Motor neuron (in vitro differentiated cells): ENCODE measurements around the gene ZNF800. TPM values are rescaled to one million over a fixed set of nuclear protein-coding genes. Genes with fewer than 3 reads are reported as not detected.

ENCODE experiments used
- ATAC-seq, 8 experiments: fragments of 200-7000 bp; cut with Tn5 transposase; replicated peaks in 6 of 8; 2 replicates each; pipeline ENCODE4 v1.8.0; 2021; ENCODE audit warnings: mild to moderate bottlenecking in 8 of 8, moderate library complexity in 8 of 8
- H3K27ac ChIP-seq, 2 donors: fragments of 250-450 bp; sonication (Bioruptor Pico); 2 replicates each; pipeline ENCODE4 v1.9.0; 2021; ENCODE audit warnings: antibody characterized with exemption in 2 of 2, mild to moderate bottlenecking in 2 of 2, moderate library complexity in 1 of 2
- H3K4me1 ChIP-seq, 2 donors: fragments of 250-450 bp; sonication (Bioruptor Pico); replicated peaks in 1 of 2; 2 replicates each; pipeline ENCODE4 v1.6.1; 2021; ENCODE audit warnings: antibody characterized with exemption in 2 of 2, mild to moderate bottlenecking in 2 of 2, moderate library complexity in 1 of 2
- H3K4me3 ChIP-seq, 5 donors: fragments of 250-450 bp; sonication (Bioruptor Pico); 2 replicates each; pipeline ENCODE4 v1.9.0; 2021; ENCODE audit warnings: antibody characterized with exemption in 5 of 5, mild to moderate bottlenecking in 5 of 5, moderate library complexity in 4 of 5
- WGBS, 10 experiments: fragments of 450-650 bp; shearing (Covaris generic); methylation state at CpG; one replicate each; pipeline ENCODE4 v1.0.0; 2022; 5-methylcytosine and 5-hydroxymethylcytosine counted together
- in situ Hi-C, 9 experiments: fragments of 400-800 bp; cut with MboI; loops; one replicate each; pipeline ENCODE4 v1.15.0; 2021; ENCODE audit warnings: low sequenced_read_pairs in 9 of 9, low pct_unique_long_range_greater_than_20kb in 2 of 9; ENCODE audit not compliant: unreplicated experiment in 9 of 9
- total RNA-seq, 8 experiments: library from RNA; unstranded; fragments of 300-600 nt; gene quantifications; 2 replicates each; pipeline versions ENCODE4 v1.2.3 to v1.2.4, GENCODE V29; 2022

ZNF800 gene
- total RNA-seq, 8 experiments from 2014 or later: 13.7 to 32.1 (median 23.5) TPM

DNA sequence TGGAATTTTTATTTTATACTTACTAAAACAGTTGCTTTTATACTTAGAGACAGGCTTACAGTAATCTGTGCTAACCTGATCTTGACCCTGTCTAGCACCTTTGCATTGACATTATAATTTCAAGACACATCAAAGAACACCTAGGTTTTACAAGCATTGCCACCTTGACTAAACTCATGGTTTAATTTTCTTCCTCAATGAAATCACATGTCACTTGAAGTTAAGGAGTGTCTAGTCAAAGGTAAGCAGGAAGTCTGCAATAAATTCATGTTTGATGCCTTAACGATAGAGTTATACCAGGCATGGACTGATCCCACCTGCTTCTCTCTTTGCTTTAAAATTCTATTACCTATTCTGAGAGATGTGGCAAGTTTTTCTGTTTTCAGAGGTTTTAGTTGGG, 62.4 kb downstream of the ZNF800 start:
- no peak overlapping the region for H3K4me3 ChIP-seq
- ATAC-seq: no peak
- H3K27ac ChIP-seq: no peak overlapping the region
- WGBS, 10 experiments: 0 to 100% (median 90%) methylated on average over 1 of the region's 1 CpG; no CpG with 5 or more reads in 5 of the 10 experiments
- in situ Hi-C loops: no loop called here
- no peaks in the 10 kb centered on the region for H3K4me1 ChIP-seq

DNA sequence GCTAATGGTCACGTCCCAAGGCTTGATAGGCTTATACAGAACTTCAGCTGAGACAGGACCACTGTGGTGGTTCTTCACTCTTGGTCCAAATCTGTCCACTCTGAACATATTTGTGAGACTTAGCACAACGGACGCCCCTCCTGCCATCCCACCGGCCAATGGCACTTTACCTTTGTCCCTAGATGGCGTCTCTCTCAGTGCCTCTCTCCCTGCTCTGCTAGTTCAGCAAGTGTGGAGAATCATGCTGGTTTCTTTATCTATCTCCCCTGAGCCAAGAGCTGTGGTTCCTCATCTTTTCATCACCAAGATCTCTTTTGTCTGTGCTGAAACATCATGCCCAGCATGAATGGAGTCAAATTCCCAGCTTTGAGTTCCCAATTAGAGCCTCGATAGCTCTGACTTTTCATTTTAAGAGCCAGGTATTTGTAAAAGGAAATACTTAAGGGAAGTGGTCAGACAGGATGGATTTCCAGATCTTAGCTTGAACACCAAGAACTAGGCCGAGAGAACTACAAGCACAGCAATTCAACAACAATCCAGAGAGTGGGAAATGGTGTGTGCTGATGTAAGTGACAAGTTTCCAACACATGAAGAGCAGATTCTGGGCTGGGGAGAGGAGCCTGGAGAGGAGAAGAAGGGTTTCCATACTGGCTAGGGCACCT, 69.5 kb downstream of the ZNF800 start:
- no peak overlapping the region for H3K27ac ChIP-seq
- 18 to 86% (median 67%) methylated on average over 1 to 7 of the region's 7 CpGs; no CpG with 5 or more reads in 2 of the 10 experiments for WGBS, 10 experiments
- no peak for ATAC-seq

DNA sequence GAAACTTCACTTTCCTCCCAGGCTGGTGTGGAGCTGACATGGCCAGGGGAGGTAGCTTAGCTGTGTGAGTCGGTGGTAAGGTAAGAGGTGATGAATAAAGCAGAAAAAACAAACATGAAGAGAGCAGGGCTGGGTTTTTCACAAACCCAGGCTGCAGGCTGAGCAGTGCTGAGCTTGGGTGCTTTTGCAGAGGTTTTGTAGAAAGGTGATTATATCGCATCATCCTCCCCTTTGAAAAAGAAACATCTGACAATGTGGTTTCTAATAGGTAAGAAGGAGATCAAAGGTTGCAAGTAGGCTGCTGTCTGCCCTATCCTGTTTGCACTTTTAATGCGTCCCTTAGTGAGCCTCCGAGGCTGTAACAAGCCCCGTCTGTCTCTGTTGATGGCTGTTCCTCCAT, 70.2 kb downstream of the ZNF800 start:
- 17 to 90% (median 72%) methylated on average over 2 to 5 of the region's 5 CpGs; no CpG with 5 or more reads in 3 of the 10 experiments for WGBS, 10 experiments
- Histone ChIP-seq H3K4me3 (no peak overlapping the region), H3K27ac (no peak overlapping the region), H3K4me1 (no peaks in the 10 kb centered on the region)
- in situ Hi-C loops: no loop called here
- ATAC-seq: no peak

More for the DNA sequence above, 69.5 kb downstream of the ZNF800 start:
- no peaks in the 10 kb centered on the region for H3K4me1 ChIP-seq
- H3K4me3 ChIP-seq: no peak overlapping the region
- in situ Hi-C loops: no loop called here

DNA sequence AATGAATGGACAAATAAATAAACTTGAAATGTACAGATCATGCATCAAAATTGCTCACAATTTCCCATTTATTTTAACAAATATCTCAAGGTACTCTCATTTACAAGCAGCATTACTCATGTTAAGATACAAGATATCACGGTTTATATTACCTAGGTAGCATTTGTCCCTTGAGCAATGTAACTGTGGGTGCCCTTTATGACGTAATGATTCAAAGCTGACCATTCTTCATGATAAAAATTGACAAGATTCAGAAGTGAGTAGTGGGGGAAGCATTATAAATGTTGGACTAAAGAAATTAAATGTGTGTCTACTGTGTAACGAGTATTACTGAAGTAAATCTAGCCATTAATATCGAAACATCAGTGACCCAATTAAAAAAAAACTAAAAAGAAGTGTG, 71.5 kb downstream of the ZNF800 start:
- in situ Hi-C loops: no loop called here
- Histone ChIP-seq H3K4me3 (no peak overlapping the region), H3K27ac (no peak overlapping the region), H3K4me1 (no peaks in the 10 kb centered on the region)
- no peak for ATAC-seq
- 0 to 100% (median 78%) methylated on average over 1 to 4 of the region's 4 CpGs; no CpG with 5 or more reads in 1 of the 10 experiments for WGBS, 10 experiments

Other genes starting within 250 kb of the ZNF800 start
- 1 to 10 TPM in 5 of 8 experiments, under 1 TPM in 2, not detected in 1; 0.35 to 4.8 (median 2.7) TPM for gene GRM8, start 139.8 kb downstream of the ZNF800 start, total RNA-seq
- 10 to 100 TPM; 11.1 to 18.5 (median 14.0) TPM for gene GCC1, start 192.9 kb upstream of the ZNF800 start, total RNA-seq
- 100 to 1,000 TPM in 6 of 8 experiments, 10 to 100 TPM in 2; 64.6 to 164 (median 147) TPM for gene ARF5, start 195.7 kb upstream of the ZNF800 start, total RNA-seq
- 1 to 10 TPM in 2 of 8 experiments, under 1 TPM in 5, not detected in 1; 0.20 to 2.4 (median 0.71) TPM for gene FSCN3, start 201.0 kb upstream of the ZNF800 start, total RNA-seq
- under 1 TPM in 2 of 8 experiments, not detected in 6; 0.21 to 0.33 TPM for gene PAX4, start 225.4 kb upstream of the ZNF800 start, total RNA-seq